Kidney glomerular epithelial cell (primary cell): Measurements from ENCODE around the gene RNF41.
A peak's percentile ranks its signal among the peaks of the same experiment; 100 is the strongest.

Experiments used
- DNase-seq: peaks from one replicate; lab custom pipeline; 2025; lab: John Stamatoyannopoulos, UW

Gene RNF41

GRCh38 chr12:56165369-56165768 is 56.4 kb downstream of the RNF41 start:
- DNase-seq, result no peak

DNA sequence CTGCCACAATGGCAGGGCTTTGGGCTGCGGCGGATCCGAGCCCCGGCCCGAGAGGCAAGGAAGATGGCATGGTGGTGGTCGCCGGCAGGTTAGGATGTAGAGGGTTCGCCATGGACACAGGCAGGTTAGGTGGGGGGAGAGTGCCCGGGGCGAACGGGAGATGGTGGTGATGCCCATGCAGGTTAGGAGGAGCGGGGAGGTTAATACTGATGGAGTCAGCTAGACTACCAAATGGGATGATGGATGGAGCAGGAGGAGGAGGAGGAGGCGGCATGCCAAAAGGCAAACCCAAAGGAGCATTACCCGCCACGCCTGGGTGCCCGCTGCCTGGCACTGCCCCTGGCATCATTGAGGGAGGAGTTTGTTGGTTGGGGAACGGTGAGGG is 57.4 kb downstream of the RNF41 start:
- DNase-seq, result peak; percentile 12

GRCh38 chr12:56163533-56164344 is 58.0 kb downstream of the RNF41 start:
- DNase-seq, result no peak

GRCh38 chr12:56162468-56163290 is 59.0 kb downstream of the RNF41 start:
- DNase-seq, result no peak

- DNase-seq, result no peak
These were observed 59.9 kb downstream of the RNF41 start for GRCh38 chr12:56161690-56162351.

DNA sequence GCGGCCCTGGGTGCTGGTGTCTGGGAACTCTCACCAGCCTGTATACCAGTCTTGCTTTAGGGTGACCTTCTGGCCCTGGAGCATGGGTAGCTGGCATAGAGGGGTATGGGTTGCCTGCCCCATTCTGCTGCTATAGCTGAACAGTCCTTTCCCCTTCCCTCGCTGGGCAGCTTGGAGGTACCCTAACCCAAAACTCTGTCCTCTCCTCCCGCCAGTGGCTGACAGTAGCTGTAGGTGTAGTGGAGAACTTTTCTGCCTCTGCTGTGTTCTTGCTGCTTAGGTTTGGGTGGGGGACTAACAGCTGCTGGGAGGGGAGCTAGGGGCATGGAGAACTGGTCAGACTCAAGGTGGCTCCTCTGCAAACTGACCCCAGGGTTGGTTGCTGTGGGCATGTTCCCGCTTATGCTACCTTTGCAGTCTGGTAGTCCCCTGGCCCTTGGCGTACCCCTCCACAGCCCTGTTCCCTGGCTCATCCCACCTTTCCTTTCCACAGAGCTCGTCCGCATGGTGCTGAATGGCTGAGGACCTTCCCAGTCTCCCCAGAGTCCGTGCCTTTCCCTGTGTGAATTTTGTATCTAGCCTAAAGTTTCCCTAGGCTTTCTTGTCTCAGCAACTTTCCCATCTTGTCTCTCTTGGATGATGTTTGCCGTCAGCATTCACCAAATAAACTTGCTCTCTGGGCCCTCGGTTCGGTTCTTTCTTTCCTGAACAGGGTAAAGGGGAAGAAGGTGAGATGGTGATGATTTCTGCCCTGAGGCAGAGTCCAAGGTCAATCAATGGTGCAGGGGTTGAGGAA is 60.6 kb downstream of the RNF41 start:
- DNase-seq, result no peak

GRCh38 chr12:56160193-56160763 is 61.4 kb downstream of the RNF41 start:
- peak; percentile 14 for DNase-seq

DNA sequence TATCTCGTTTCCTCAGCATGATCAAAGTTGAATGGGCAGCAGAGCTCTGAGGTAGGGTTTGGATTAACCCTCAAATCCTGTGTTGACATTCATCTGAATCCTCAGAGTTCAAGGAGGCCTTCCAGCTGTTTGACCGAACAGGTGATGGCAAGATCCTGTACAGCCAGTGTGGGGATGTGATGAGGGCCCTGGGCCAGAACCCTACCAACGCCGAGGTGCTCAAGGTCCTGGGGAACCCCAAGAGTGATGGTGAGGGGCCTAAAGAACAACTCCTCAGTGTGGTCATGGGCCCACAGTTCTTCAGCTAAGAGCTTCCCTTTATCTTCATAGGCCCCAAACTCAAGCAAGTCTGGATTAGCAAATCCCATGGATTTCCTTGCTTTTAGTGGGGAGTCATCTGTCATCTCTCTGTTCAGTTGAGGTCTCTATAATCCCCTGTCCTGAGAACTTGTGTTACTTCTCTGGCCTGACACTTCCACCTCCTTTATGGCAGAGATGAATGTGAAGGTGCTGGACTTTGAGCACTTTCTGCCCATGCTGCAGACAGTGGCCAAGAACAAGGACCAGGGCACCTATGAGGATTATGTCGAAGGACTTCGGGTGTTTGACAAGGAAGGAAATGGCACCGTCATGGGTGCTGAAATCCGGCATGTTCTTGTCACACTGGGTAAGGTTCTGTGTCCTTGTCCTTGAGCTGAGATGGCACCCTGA is 62.1 kb downstream of the RNF41 start:
- DNase-seq, result no peak

GRCh38 chr12:56158926-56159461 is 62.7 kb downstream of the RNF41 start:
- peak; percentile 34 for DNase-seq

DNA sequence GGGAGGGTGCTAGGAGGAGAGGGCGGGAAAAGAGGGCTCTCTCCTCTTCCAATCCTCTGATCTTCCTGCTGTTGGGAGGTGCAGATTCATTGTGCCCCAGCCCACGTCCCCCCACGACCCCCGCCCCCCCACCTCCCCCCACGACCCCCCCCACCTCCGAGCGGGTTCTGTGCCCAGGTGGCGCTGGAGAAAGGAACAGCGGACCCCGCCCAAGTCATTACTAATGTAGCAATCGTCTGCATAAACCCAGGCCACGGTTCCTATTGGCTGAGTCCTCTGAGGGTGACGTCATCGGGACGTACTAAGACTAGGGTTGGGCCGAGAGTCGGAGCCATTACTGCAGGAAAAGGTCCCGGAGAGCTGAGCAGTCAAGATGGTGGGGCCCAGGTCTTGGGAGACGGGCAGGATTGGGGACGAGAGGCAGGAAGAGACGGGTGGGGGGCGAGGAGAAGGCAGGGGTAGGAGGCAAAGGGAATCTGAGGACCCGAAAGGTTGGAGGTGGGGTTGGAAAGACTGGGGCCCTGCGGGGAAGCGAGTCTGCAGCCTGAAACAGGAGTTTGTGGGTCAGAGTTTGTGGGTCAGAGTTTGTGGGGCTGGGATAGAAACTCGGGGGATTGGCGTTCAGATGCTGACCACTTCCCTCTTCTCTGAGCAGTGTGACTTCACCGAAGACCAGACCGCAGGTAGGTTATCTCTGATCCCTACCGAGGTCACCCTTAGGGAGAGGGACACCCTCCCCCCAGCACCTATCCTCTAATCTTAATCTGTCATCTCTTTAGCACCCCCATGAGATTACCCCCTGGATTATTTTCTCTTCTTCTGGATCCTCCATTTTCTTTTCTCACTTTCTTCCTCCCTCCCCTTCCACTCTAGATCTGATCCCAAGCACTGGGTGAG is 63.4 kb downstream of the RNF41 start, which contains the start of gene MYL6:
Gene MYL6 (plus strand): TSS at position 331 of the 897 bp plus-strand sequence. CDS start 43 bp downstream, at position 374.
- peak; percentile 93 for DNase-seq

DNA sequence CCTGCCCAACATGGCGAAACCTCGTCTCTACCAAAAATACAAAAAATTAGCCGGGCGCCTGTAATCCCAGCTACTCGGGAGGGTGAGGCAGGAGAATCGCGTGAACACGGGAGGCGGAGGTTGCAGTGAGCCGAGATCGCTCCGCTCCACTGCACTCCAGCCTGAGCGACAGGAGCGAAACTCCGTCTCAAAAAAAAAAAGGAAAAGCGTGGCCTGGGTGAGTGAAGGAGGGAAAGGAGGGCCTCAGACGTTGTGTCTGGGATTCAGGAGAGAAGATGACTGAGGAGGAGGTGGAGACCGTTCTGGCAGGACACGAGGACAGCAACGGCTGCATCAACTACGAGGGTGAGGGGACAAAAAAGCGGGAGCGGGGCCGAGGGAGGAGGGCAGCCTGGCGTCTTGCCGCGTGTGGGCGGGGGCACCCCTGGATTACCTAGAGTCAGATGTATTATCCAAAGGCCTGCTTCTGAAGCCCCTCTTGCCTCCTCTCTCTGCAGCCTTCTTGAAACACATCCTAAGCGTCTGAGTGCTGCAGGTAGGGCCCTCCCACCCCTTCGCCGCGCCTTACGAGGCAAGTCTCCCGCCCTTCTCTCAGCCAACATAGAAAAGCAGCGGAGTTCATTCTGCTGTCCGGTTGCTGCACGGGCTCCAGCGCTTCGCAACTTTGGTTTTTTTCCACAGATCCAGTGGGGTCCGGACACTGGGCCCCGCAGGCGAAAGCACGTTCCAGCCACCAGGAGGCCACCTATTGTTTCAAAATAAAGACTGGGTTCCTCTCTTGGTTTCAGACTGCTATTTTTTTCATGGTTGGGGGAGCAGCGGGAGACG is 64.3 kb downstream of the RNF41 start:
- DNase-seq, result peak; percentile 93

- DNase-seq, result peak; percentile 13
These were observed 65.1 kb downstream of the RNF41 start for GRCh38 chr12:56156464-56157200.

- DNase-seq, result no peak
These were observed 66.4 kb downstream of the RNF41 start for GRCh38 chr12:56155256-56155845.

- DNase-seq, result no peak
These were observed 66.9 kb downstream of the RNF41 start for GRCh38 chr12:56154818-56155217.

- no peak for DNase-seq
These were observed 67.4 kb downstream of the RNF41 start for GRCh38 chr12:56154246-56154771.

DNA sequence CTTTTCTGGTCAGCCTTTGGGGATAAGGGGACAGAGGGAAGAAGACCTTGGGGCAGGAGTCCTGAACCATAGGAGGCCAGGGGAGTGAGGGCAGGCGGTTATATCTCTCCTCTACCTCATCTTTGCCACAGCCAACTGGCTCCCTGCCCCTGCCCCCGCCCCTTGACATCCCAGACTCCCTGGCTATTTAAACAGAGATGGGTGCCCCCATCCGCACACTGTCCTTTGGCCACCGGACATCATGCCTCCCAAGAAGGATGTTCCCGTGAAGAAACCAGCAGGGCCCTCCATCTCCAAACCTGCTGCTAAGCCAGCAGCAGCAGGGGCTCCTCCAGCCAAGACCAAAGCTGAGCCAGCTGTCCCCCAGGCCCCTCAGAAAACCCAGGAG is 68.0 kb downstream of the RNF41 start:
- DNase-seq, result no peak
